Activated CD8-positive, alpha-beta memory T cell treated with anti-CD3 and anti-CD28 coated beads, Interleukin-2, amount 50 U/mL, for 1 hour (primary cell): ENCODE results near the gene ALG2.

Experiments used
- DNase-seq: peaks from one replicate; pipeline ENCODE4 v3.0.0-alpha.2; 2020; ENCODE audit errors: extremely low read depth

Gene ALG2

GRCh38 chr9:99190597-99191283, 31.0 kb downstream of the ALG2 start:
- no peak for DNase-seq

GRCh38 chr9:99189887-99190596, 31.7 kb downstream of the ALG2 start:
- DNase-seq: no peak

GRCh38 chr9:99189186-99189585, 32.6 kb downstream of the ALG2 start:
- DNase-seq: no peak

GRCh38 chr9:99187311-99187710, 34.4 kb downstream of the ALG2 start:
- DNase-seq: no peak

- no peak for DNase-seq
Observed at GRCh38 chr9:99185934-99186333, 35.8 kb downstream of the ALG2 start.

GRCh38 chr9:99185348-99185632, 36.5 kb downstream of the ALG2 start:
- DNase-seq: no peak

- DNase-seq: peak; percentile 57
Observed at GRCh38 chr9:99184475-99185347, 37.0 kb downstream of the ALG2 start.

- DNase-seq: no peak
Observed at GRCh38 chr9:99184110-99184474, 37.6 kb downstream of the ALG2 start.

GRCh38 chr9:99183616-99184015, 38.1 kb downstream of the ALG2 start:
- no peak for DNase-seq

- DNase-seq: no peak
Observed at GRCh38 chr9:99182356-99182755, 39.4 kb downstream of the ALG2 start.

GRCh38 chr9:99181621-99182020, 40.1 kb downstream of the ALG2 start:
- no peak for DNase-seq

- DNase-seq: no peak
Observed at GRCh38 chr9:99181206-99181605, 40.5 kb downstream of the ALG2 start.

- no peak for DNase-seq
Observed at GRCh38 chr9:99180662-99181061, 41.1 kb downstream of the ALG2 start.

GRCh38 chr9:99180199-99180598, 41.5 kb downstream of the ALG2 start:
- DNase-seq: no peak

GRCh38 chr9:99178912-99179872, 42.5 kb downstream of the ALG2 start:
- no peak for DNase-seq

GRCh38 chr9:99177576-99178366, 44.0 kb downstream of the ALG2 start:
- no peak for DNase-seq

- DNase-seq: no peak
Observed at GRCh38 chr9:99176527-99177013, 45.2 kb downstream of the ALG2 start.

- DNase-seq: no peak
Observed at GRCh38 chr9:99173570-99174504, 47.9 kb downstream of the ALG2 start.
